ENCODE measurements around the gene PAXIP1.

The PAXIP1 gene

DNA sequence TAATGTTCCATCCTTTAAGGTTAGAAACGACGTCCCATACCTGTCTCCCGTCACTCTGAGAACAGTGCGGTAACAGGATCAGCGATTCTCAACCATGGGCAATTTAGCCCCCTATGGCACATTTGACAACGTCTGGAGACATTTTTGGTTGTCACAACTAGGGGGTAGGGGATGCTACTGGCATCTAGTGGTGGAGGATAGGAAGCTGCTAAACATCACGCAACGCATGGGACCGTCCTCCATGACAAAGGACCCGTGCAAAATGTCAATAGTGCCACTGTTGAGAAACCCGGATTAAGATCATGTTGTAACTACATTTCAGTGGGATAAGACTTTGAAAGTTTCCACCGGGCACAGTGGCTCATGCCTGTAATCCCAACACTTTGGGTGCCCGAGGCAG, 5.0 kb upstream of the PAXIP1 start:
- no peak for TF ChIP-seq EZH2phosphoT487 (conservative IDR thresholded peaks at IDR 0.05; ENCODE audit: low read length)
- TF ChIP-seq, protein P1, sequence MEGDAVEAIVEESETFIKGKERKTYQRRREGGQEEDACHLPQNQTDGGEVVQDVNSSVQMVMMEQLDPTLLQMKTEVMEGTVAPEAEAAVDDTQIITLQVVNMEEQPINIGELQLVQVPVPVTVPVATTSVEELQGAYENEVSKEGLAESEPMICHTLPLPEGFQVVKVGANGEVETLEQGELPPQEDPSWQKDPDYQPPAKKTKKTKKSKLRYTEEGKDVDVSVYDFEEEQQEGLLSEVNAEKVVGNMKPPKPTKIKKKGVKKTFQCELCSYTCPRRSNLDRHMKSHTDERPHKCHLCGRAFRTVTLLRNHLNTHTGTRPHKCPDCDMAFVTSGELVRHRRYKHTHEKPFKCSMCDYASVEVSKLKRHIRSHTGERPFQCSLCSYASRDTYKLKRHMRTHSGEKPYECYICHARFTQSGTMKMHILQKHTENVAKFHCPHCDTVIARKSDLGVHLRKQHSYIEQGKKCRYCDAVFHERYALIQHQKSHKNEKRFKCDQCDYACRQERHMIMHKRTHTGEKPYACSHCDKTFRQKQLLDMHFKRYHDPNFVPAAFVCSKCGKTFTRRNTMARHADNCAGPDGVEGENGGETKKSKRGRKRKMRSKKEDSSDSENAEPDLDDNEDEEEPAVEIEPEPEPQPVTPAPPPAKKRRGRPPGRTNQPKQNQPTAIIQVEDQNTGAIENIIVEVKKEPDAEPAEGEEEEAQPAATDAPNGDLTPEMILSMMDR (IDR thresholded peaks at IDR 0.05; ENCODE audit: insufficient read depth, low read length, poor library complexity, severe bottlenecking): peak; percentile 21
- Histone ChIP-seq H3F3A (ENCODE audit: insufficient read depth) (peaks cover 26% of the 10 kb centered on the region), H3K36me3 (ENCODE audit: low read length) (peaks cover 10% of the 10 kb centered on the region), H3K9me3 (ENCODE audit: insufficient read depth, low read length) (no peaks in the 10 kb centered on the region), H3K27ac (ENCODE audit: low read depth, low read length) (no peak overlapping the region), H3K79me2 (ENCODE audit: insufficient read depth, low read length) (peaks cover 17% of the 10 kb centered on the region; the same call in 1 of the 2 replicates), H3K9me2 (replicated peaks; ENCODE audit: insufficient read depth, low read length) (no peaks in the 10 kb centered on the region), H2AFZ (ENCODE audit: low read depth, low read length, severe bottlenecking) (no peak overlapping the region), H3K4me2 (ENCODE audit: low read depth, low read length, poor library complexity, severe bottlenecking) (no peak overlapping the region), H3K27me3 (ENCODE audit: low read length) (no peaks in the 10 kb centered on the region), H4K20me1 (ENCODE audit: low read depth, low read length) (no peaks in the 10 kb centered on the region), H3K9ac (ENCODE audit: low read length) (no peak overlapping the region), H3K4me3 (ENCODE audit: insufficient read depth, low read length, poor library complexity, severe bottlenecking) (no peak overlapping the region)

DNA sequence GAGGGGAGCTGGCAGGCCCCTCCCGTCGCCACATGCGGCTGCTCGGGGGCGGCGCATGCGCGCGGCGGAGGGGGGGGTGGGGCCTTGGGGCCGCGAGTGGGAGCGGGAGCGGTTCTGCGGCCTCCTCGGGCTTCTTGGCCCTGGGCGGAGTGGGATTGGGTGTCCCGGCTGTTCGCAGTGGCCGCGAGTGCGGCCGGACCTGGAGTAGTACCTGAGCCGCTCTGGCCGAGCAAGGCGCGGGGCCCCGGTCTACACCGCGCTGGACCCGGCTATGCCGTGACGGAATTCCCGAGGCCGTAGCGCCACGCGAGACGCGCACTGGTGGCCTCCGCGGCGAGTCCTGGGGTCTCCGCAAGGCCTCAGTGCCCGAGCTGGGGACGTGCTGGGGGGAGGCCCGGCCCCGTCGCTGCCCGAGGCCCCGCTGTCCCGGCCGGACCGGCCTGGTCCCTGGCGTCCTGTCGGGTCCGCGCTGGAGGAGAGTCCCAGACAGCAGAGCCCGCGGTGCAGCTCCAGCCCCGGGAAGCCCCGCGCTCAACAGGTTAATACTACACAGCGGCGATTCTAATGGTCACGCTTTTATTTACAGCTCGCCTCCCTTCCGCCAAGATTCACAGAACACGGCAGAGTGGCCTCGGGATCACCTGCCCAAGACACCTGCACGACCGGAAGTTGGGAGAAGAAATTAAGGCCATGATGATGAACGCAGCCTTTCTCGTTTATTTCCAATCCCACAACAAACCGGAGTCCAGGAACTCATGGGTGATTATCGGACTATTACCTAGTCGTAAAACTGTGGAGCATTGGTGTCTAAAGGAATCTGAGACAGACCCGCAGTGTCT, 671 bp upstream of the PAXIP1 start:
- Histone ChIP-seq H3K27me3 (ENCODE audit: low read length) (no peaks in the 10 kb centered on the region), H3K9me2 (replicated peaks; ENCODE audit: insufficient read depth, low read length) (no peaks in the 10 kb centered on the region), H3K4me3 (ENCODE audit: insufficient read depth, low read length, poor library complexity, severe bottlenecking) (peak overlapping the region; percentile 86), H3K9me3 (ENCODE audit: insufficient read depth, low read length) (no peaks in the 10 kb centered on the region), H3K79me2 (ENCODE audit: insufficient read depth, low read length) (peaks cover 56% of the 10 kb centered on the region), H3K4me2 (ENCODE audit: low read depth, low read length, poor library complexity, severe bottlenecking) (peak overlapping the region; percentile 64), H4K20me1 (ENCODE audit: low read depth, low read length) (peaks cover 12% of the 10 kb centered on the region; the same call in 1 of the 2 replicates), H3K27ac (ENCODE audit: low read depth, low read length) (peak overlapping the region; percentile 78), H2AFZ (ENCODE audit: low read depth, low read length, severe bottlenecking) (peak overlapping the region; percentile 64), H3F3A (ENCODE audit: insufficient read depth) (peaks cover 26% of the 10 kb centered on the region), H3K36me3 (ENCODE audit: low read length) (peaks cover 10% of the 10 kb centered on the region), H3K9ac (ENCODE audit: low read length) (peak overlapping the region; percentile 99)
- no peak for TF ChIP-seq EZH2phosphoT487 (conservative IDR thresholded peaks at IDR 0.05; ENCODE audit: low read length)
- TF ChIP-seq, protein P1 (IDR thresholded peaks at IDR 0.05; ENCODE audit: insufficient read depth, low read length, poor library complexity, severe bottlenecking): no peak

DNA sequence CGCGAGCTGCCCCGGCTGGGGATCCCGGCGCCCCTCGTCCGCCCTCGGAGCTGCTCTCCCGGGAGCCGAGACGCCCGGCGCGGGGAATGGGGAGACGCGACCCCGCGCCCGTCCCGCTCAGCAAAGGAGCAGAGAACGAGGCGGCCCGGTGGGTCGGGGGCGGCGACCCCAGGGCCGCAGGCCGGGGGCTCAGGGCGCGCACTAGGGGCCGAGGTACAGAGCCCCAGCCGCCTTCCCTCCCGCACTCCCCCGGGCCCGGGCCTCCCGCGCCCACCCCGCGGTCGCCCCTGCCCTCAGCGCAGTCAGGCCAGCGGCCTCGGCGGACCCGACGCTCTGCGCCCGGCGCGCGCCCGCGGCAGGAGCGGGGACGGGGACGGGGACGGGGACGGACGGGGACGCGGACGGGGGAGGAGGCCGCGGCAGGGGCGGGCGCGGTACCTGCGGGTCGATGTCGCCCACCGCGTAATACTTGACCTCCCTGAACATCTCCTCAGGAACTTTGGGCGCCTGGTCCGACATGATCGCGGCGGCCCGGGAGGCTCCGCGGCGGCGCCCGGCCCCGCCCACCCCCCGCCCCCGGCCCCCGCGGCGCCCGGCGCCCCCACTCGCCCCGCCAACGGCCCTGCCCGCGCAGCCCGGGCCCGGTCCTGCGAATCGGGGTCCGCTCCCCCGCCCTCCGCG, 373 bp downstream of the PAXIP1 start:
- H3F3A ChIP-seq (ENCODE audit: insufficient read depth): peaks cover 23% of the 10 kb centered on the region
- H3K9me2 ChIP-seq (replicated peaks; ENCODE audit: insufficient read depth, low read length): no peaks in the 10 kb centered on the region
- H3K79me2 ChIP-seq (ENCODE audit: insufficient read depth, low read length): peaks cover 58% of the 10 kb centered on the region
- H4K20me1 ChIP-seq (ENCODE audit: low read depth, low read length): peaks cover 12% of the 10 kb centered on the region; the same call in 1 of the 2 replicates
- H3K9me3 ChIP-seq (ENCODE audit: insufficient read depth, low read length): no peaks in the 10 kb centered on the region
- peaks cover 11% of the 10 kb centered on the region for H3K36me3 ChIP-seq (ENCODE audit: low read length)
- H2AFZ ChIP-seq (ENCODE audit: low read depth, low read length, severe bottlenecking): peak overlapping the region; percentile 20
- TF ChIP-seq, protein P1 (IDR thresholded peaks at IDR 0.05; ENCODE audit: insufficient read depth, low read length, poor library complexity, severe bottlenecking): no peak
- no peak for TF ChIP-seq EZH2phosphoT487 (conservative IDR thresholded peaks at IDR 0.05; ENCODE audit: low read length)
- H3K4me3 ChIP-seq (ENCODE audit: insufficient read depth, low read length, poor library complexity, severe bottlenecking): peak overlapping the region; percentile 85
- no peaks in the 10 kb centered on the region for H3K27me3 ChIP-seq (ENCODE audit: low read length)
- peak overlapping the region; percentile 85 for H3K4me2 ChIP-seq (ENCODE audit: low read depth, low read length, poor library complexity, severe bottlenecking)
- peak overlapping the region; percentile 99 for H3K9ac ChIP-seq (ENCODE audit: low read length)
- H3K27ac ChIP-seq (ENCODE audit: low read depth, low read length): peak overlapping the region; percentile 58

Measured in SU-DHL-6 (cell line).